Stimulated activated naive B cell treated with anti-CD40 and anti-IgM and Interleukin-4, amounts not matched to agents 10 μg/mL and 1 μg/mL and 100 μg/mL, for 72 hours (primary cell): ENCODE data around the gene TNPO1.
A peak's percentile ranks its signal among the peaks of the same experiment; 100 is the strongest.

Experiments
- ATAC-seq, 2 donors: fragments of 150-1000 bp; cut with Tn5 transposase; replicated peaks; 2 replicates each; pipeline ENCODE4 v1.10.0; 2021; ENCODE audit warnings: moderate library complexity in 1 of 2
- DNase-seq: peaks from one replicate; pipeline ENCODE4 v3.0.0; 2021
- H3K27ac Mint-ChIP-seq: one replicate; pipeline ENCODE4 v1.8.0; 2022; ENCODE audit warnings: mild to moderate bottlenecking, mixed read lengths
- H3K27me3 Mint-ChIP-seq, 2 donors: one replicate each; pipeline ENCODE4 v1.8.0; 2022; ENCODE audit warnings: mixed read lengths in 2 of 2
- H3K36me3 Mint-ChIP-seq, 2 donors: one replicate each; pipeline ENCODE4 v1.8.0; 2022; ENCODE audit warnings: mixed read lengths in 2 of 2, mild to moderate bottlenecking in 1 of 2
- H3K4me1 Mint-ChIP-seq, 2 donors: one replicate each; pipeline ENCODE4 v1.8.0; 2022; ENCODE audit warnings: mixed read lengths in 2 of 2, mild to moderate bottlenecking in 1 of 2
- H3K4me3 Mint-ChIP-seq, 2 donors: one replicate each; pipeline ENCODE4 v1.8.0; 2022; ENCODE audit warnings: mild to moderate bottlenecking in 2 of 2, mixed read lengths in 2 of 2, moderate library complexity in 1 of 2
- H3K9me3 Mint-ChIP-seq, 2 donors: one replicate each; pipeline ENCODE4 v1.8.0; 2022; ENCODE audit warnings: mixed read lengths in 2 of 2, mild to moderate bottlenecking in 1 of 2

The TNPO1 gene

GRCh38 chr5:72850113-72850512 is 33.7 kb downstream of the TNPO1 start:
- no peak for ATAC-seq
- H3K4me3 Mint-ChIP-seq, result peak overlapping the region; percentile 69 to 93
- no peaks in the 10 kb centered on the region for H3K9me3 Mint-ChIP-seq
- H3K27ac Mint-ChIP-seq, result no peak overlapping the region
- no peak for DNase-seq
- no peaks in the 10 kb centered on the region for H3K27me3 Mint-ChIP-seq
- peaks cover 8 to 41% of the 10 kb centered on the region in 2 donors for H3K4me1 Mint-ChIP-seq
- H3K36me3 Mint-ChIP-seq, result peaks cover 9 to 22% of the 10 kb centered on the region in 2 donors

DNA sequence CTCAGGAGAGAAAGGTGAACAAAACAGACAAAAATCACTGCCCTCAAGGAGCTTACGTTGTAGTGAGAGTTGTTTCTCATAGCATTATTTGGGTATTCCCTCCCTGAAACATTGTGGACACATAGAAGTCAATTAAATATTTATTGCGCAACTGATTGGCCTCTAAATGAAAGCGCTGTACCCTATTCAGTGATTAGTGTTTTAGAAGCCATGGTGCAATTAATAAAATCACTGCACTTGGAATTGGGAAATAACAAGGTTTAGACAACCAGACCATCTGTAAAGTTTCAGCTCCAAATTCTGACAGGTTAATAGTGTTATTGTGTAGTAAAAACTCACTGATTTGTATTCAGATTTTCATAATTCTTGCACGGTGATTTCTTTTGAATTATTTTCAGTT is 35.9 kb downstream of the TNPO1 start:
- H3K4me1 Mint-ChIP-seq, result peaks cover 8 to 33% of the 10 kb centered on the region in 2 donors

GRCh38 chr5:72854419-72854818 is 38.0 kb downstream of the TNPO1 start:
- Mint-ChIP-seq H3K9me3 (no peaks in the 10 kb centered on the region), H3K4me3 (no peak overlapping the region), H3K4me1 (peaks cover 7 to 23% of the 10 kb centered on the region in 2 donors), H3K27ac (no peak overlapping the region), H3K27me3 (no peaks in the 10 kb centered on the region), H3K36me3 (peaks cover 17 to 29% of the 10 kb centered on the region in 2 donors)
- DNase-seq (no peak), ATAC-seq (no peak)

More for the DNA sequence above, 35.9 kb downstream of the TNPO1 start:
- Mint-ChIP-seq H3K4me3 (no peak overlapping the region), H3K27ac (no peak overlapping the region), H3K9me3 (no peaks in the 10 kb centered on the region), H3K36me3 (peaks cover 11 to 30% of the 10 kb centered on the region in 2 donors), H3K27me3 (no peaks in the 10 kb centered on the region)
- DNase-seq, result no peak
- no peak for ATAC-seq

DNA sequence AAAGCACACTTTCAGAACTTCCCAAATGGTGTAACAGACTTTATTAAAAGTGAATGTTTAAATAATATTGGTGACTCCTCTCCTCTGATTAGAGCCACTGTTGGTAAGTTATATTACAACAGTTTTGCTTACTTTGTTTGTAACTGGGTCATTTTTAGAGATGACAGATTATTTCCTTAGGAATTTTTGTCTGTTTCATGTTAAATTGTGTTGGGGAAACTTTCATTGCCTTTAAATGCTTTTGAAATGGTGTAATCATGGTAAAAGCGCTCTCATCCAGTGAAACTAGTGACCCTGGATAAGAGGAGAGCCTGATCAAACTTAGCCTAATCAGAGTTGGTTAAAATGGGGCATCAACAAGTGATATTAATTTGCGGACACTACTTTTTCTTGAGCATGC is 39.4 kb downstream of the TNPO1 start:
- H3K27me3 Mint-ChIP-seq, result no peaks in the 10 kb centered on the region
- H3K4me1 Mint-ChIP-seq, result peaks cover 2 to 14% of the 10 kb centered on the region in 2 donors
- H3K9me3 Mint-ChIP-seq, result no peaks in the 10 kb centered on the region
- H3K4me3 Mint-ChIP-seq, result no peak overlapping the region
- DNase-seq, result no peak
- H3K36me3 Mint-ChIP-seq, result peaks cover 19 to 26% of the 10 kb centered on the region in 2 donors
- no peak overlapping the region for H3K27ac Mint-ChIP-seq
- no peak for ATAC-seq

DNA sequence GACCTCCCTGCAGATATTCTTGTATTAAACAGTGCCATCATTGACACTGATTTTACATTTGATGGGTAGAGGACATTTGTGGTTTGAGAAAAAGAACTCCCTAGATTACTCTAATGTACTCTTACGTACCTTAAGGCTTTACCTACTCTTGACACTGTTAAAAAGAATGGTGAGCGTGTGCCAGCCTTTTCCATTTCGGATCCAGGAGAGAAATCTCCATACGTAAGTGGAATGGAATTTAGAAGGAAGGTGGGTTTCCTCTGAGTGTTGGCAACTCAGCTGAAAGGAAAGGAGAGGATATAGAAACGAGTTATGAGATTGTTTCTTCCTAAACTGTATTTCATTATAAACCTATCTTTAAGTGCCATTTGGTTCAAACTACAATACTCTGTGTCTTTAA is 40.9 kb downstream of the TNPO1 start:
- peaks cover 2 to 14% of the 10 kb centered on the region in 2 donors for H3K4me1 Mint-ChIP-seq
- no peak for DNase-seq
- ATAC-seq, result no peak
- no peak overlapping the region for H3K4me3 Mint-ChIP-seq
- no peaks in the 10 kb centered on the region for H3K9me3 Mint-ChIP-seq
- no peak overlapping the region for H3K27ac Mint-ChIP-seq
- no peaks in the 10 kb centered on the region for H3K27me3 Mint-ChIP-seq
- peaks cover 28 to 29% of the 10 kb centered on the region in 2 donors for H3K36me3 Mint-ChIP-seq

DNA sequence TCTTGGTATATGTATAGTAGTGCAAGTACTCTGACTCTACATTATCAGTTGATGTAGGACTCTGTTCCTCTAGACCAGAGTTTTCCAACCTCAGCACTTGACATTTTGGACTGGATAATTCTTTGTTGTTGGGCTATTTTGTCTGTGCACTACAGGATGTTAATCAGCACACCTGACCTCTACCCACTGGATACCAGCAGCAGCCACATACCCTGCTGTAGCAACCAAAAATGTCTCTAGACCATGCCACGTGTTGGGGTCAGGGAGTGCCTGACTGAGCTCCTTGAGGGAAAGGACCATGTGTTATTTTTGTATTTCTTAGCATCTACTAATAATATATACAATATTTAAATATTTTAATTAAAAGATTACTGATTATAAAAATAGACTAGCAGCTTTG is 42.7 kb downstream of the TNPO1 start:
- H3K4me1 Mint-ChIP-seq, result peaks cover 2% of the 10 kb centered on the region in 2 donors
- peaks cover 26 to 28% of the 10 kb centered on the region in 2 donors for H3K36me3 Mint-ChIP-seq
- no peak overlapping the region for H3K4me3 Mint-ChIP-seq
- H3K27ac Mint-ChIP-seq, result no peak overlapping the region
- H3K9me3 Mint-ChIP-seq, result no peaks in the 10 kb centered on the region
- no peaks in the 10 kb centered on the region for H3K27me3 Mint-ChIP-seq
- ATAC-seq (no peak), DNase-seq (no peak)

- Mint-ChIP-seq H3K27ac (no peak overlapping the region), H3K36me3 (peaks cover 27 to 28% of the 10 kb centered on the region in 2 donors), H3K4me1 (peaks cover 0 to 2% of the 10 kb centered on the region in 2 donors), H3K9me3 (no peaks in the 10 kb centered on the region), H3K4me3 (no peak overlapping the region), H3K27me3 (no peaks in the 10 kb centered on the region)
- ATAC-seq (no peak), DNase-seq (no peak)
Measured at GRCh38 chr5:72860499-72860898, 44.0 kb downstream of the TNPO1 start.

GRCh38 chr5:72871366-72872024 is 55.0 kb downstream of the TNPO1 start:
- peaks cover 15 to 24% of the 10 kb centered on the region in 2 donors for H3K36me3 Mint-ChIP-seq
- H3K4me3 Mint-ChIP-seq, result no peak overlapping the region
- no peak for DNase-seq
- no peaks in the 10 kb centered on the region for H3K27me3 Mint-ChIP-seq
- H3K4me1 Mint-ChIP-seq, result peaks cover 0 to 5% of the 10 kb centered on the region in 2 donors
- H3K9me3 Mint-ChIP-seq, result no peaks in the 10 kb centered on the region
- no peak for ATAC-seq
- no peak overlapping the region for H3K27ac Mint-ChIP-seq

DNA sequence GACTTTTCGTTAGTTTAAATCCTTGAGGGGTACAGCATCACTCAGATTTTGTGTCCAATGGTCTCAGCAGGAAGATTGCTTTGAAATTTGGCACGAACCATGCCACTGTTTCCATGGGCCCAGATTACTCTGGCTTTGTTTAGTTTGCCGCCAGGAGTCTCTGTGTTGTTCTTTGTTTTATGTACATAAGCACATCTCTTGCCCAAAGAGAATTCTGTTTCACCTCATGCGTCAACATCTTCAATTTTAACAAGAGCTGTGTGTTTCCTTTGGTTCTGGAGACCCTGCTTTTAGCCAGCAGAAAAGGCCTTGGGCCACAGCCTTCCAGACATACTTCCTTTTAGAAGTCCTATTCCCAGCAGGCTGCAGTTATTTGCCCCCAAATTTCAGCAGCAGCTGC is 62.4 kb downstream of the TNPO1 start:
- no peak overlapping the region for H3K4me3 Mint-ChIP-seq
- no peak overlapping the region for H3K27ac Mint-ChIP-seq
- H3K27me3 Mint-ChIP-seq, result no peaks in the 10 kb centered on the region
- ATAC-seq (no peak), DNase-seq (no peak)
- no peaks in the 10 kb centered on the region for H3K4me1 Mint-ChIP-seq
- peaks cover 20 to 25% of the 10 kb centered on the region in 2 donors for H3K36me3 Mint-ChIP-seq
- no peaks in the 10 kb centered on the region for H3K9me3 Mint-ChIP-seq

- Mint-ChIP-seq H3K27ac (no peak overlapping the region), H3K4me1 (no peaks in the 10 kb centered on the region), H3K4me3 (no peak overlapping the region), H3K27me3 (no peaks in the 10 kb centered on the region), H3K9me3 (no peaks in the 10 kb centered on the region), H3K36me3 (peaks cover 30 to 39% of the 10 kb centered on the region in 2 donors)
- DNase-seq, result no peak
- ATAC-seq, result no peak
Measured at GRCh38 chr5:72882989-72883388, 66.5 kb downstream of the TNPO1 start.

- Mint-ChIP-seq H3K27ac (no peak overlapping the region), H3K4me3 (no peak overlapping the region), H3K9me3 (no peaks in the 10 kb centered on the region), H3K4me1 (peaks cover 0 to 6% of the 10 kb centered on the region in 2 donors), H3K27me3 (no peaks in the 10 kb centered on the region), H3K36me3 (peaks cover 36 to 45% of the 10 kb centered on the region in 2 donors)
- ATAC-seq (no peak), DNase-seq (no peak)
Measured at GRCh38 chr5:72883850-72884249, 67.4 kb downstream of the TNPO1 start.

DNA sequence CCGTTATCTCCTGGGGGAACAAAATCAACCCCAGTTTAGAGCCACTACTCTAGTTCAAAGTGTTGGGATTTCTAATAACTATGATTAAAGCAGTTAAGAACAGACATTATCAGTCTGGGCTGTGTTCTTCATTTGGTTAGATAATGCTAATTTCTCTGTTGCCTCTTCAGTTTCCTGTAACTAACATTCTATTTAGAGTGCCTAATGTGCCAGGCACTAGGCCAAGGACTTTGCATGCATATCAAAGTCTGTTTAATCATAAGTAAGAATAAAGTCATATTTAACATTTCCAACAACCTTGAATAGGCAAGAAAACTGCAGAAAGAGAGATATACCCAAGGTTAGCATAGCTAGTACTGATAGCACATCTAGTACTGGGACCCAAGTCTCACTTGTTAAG is 68.4 kb downstream of the TNPO1 start:
- DNase-seq (no peak), ATAC-seq (no peak)
- Mint-ChIP-seq H3K27ac (no peak overlapping the region), H3K36me3 (peaks cover 40 to 50% of the 10 kb centered on the region in 2 donors), H3K27me3 (no peaks in the 10 kb centered on the region), H3K9me3 (no peaks in the 10 kb centered on the region), H3K4me1 (peaks cover 0 to 6% of the 10 kb centered on the region in 2 donors), H3K4me3 (no peak overlapping the region)

DNA sequence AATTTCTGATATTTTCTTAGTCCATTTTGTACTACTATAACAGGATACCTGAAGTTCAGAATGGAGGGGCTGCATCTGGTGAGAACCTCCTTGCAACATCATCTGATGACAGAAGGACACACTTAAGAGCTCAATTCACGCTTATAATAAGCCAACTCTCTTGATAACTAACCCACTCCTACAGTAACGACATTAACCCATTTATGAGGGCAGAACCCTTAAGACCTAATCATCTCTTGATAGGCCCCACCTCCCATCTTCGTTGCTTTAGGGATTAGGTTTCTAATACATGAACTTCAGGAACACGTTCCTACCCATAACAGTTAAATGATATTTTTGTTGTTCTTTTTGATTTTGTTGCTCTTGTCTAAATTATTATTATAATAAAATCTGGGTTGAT is 69.4 kb downstream of the TNPO1 start:
- ATAC-seq (no peak), DNase-seq (no peak)
- Mint-ChIP-seq H3K27ac (no peak overlapping the region), H3K4me1 (peaks cover 0 to 6% of the 10 kb centered on the region in 2 donors), H3K27me3 (no peaks in the 10 kb centered on the region), H3K36me3 (peaks cover 46 to 58% of the 10 kb centered on the region in 2 donors), H3K9me3 (no peaks in the 10 kb centered on the region), H3K4me3 (no peak overlapping the region)

- DNase-seq (no peak), ATAC-seq (peak; percentile 70 to 80)
- H3K27ac Mint-ChIP-seq, result no peak overlapping the region
- peaks cover 0 to 6% of the 10 kb centered on the region in 2 donors for H3K4me1 Mint-ChIP-seq
- no peak overlapping the region for H3K4me3 Mint-ChIP-seq
- H3K9me3 Mint-ChIP-seq, result no peaks in the 10 kb centered on the region
- H3K36me3 Mint-ChIP-seq, result peaks cover 39 to 52% of the 10 kb centered on the region in 2 donors
- H3K27me3 Mint-ChIP-seq, result no peaks in the 10 kb centered on the region
Measured at GRCh38 chr5:72888595-72888994, 72.1 kb downstream of the TNPO1 start.

DNA sequence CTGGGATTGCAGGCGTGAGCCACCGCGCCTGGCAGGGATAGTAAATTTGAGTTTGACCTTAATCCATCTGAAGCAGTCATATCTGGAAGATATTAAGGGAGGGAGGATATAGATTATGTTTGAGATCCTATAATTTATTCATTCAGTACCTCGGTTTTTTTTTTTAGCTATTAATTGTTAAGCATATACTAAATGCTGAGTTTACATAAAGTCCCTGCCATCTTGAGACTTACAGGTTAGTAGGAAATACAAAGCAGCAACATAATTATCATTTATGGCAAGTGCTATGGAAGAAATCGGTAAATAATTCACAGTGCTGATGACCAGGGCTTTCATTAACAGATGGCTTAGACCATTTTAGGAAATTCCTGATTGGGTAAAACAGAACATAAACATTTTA is 72.9 kb downstream of the TNPO1 start:
- Mint-ChIP-seq H3K4me1 (peaks cover 0 to 6% of the 10 kb centered on the region in 2 donors), H3K27ac (no peak overlapping the region), H3K4me3 (no peak overlapping the region), H3K9me3 (no peaks in the 10 kb centered on the region), H3K27me3 (no peaks in the 10 kb centered on the region), H3K36me3 (peaks cover 37 to 51% of the 10 kb centered on the region in 2 donors)
- ATAC-seq (no peak), DNase-seq (no peak)
